SKM-1 treated with dmso at 0.1 percent for 144 hours (cell line): ENCODE results near the gene PRKN.

Source experiments
- DNase-seq: peaks from one replicate; lab custom pipeline; 2025; ENCODE audit not compliant: unreplicated experiment; lab: John Stamatoyannopoulos, UW

Gene PRKN

GRCh38 chr6:162711376-162711775 lies 16.2 kb downstream of the PRKN start:
- no peak for DNase-seq

GRCh38 chr6:162710936-162711335 lies 16.6 kb downstream of the PRKN start:
- DNase-seq: no peak

- DNase-seq: no peak
Observed at GRCh38 chr6:162710419-162710818, 17.1 kb downstream of the PRKN start.

- no peak for DNase-seq
Observed at GRCh38 chr6:162709431-162709830, 18.1 kb downstream of the PRKN start.

- DNase-seq: no peak
Observed at GRCh38 chr6:162708971-162709370, 18.6 kb downstream of the PRKN start.

GRCh38 chr6:162706232-162706631 lies 21.3 kb downstream of the PRKN start:
- no peak for DNase-seq

GRCh38 chr6:162705736-162706135 lies 21.8 kb downstream of the PRKN start:
- no peak for DNase-seq

- DNase-seq: no peak
Observed at GRCh38 chr6:162704001-162704400, 23.6 kb downstream of the PRKN start.

GRCh38 chr6:162702446-162702845 lies 25.1 kb downstream of the PRKN start:
- no peak for DNase-seq

- DNase-seq: no peak
Observed at GRCh38 chr6:162701551-162701950, 26.0 kb downstream of the PRKN start.

GRCh38 chr6:162700966-162701365 lies 26.6 kb downstream of the PRKN start:
- DNase-seq: no peak

- no peak for DNase-seq
Observed at GRCh38 chr6:162699961-162700360, 27.6 kb downstream of the PRKN start.

- DNase-seq: no peak
Observed at GRCh38 chr6:162698440-162698839, 29.1 kb downstream of the PRKN start.

- no peak for DNase-seq
Observed at GRCh38 chr6:162697872-162698403, 29.6 kb downstream of the PRKN start.

GRCh38 chr6:162690158-162690557 lies 37.4 kb downstream of the PRKN start:
- no peak for DNase-seq

- no peak for DNase-seq
Observed at GRCh38 chr6:162688751-162689345, 38.7 kb downstream of the PRKN start.

GRCh38 chr6:162685586-162685985 lies 42.0 kb downstream of the PRKN start:
- no peak for DNase-seq

GRCh38 chr6:162684961-162685360 lies 42.6 kb downstream of the PRKN start:
- DNase-seq: no peak

- no peak for DNase-seq
Observed at GRCh38 chr6:162684052-162684451, 43.5 kb downstream of the PRKN start.

GRCh38 chr6:162683135-162683534 lies 44.4 kb downstream of the PRKN start:
- DNase-seq: no peak

GRCh38 chr6:162681447-162681846 lies 46.1 kb downstream of the PRKN start:
- no peak for DNase-seq

- no peak for DNase-seq
Observed at GRCh38 chr6:162680871-162681270, 46.7 kb downstream of the PRKN start.

GRCh38 chr6:162680367-162680766 lies 47.2 kb downstream of the PRKN start:
- no peak for DNase-seq
